Osteocyte (in vitro differentiated cells): ENCODE results near the gene AFAP1. TPM values are rescaled to one million over a fixed set of nuclear protein-coding genes. Genes with fewer than 3 reads are reported as not detected.

Experiments used
- DNase-seq: peaks from one replicate; pipeline ENCODE4 v3.0.0; 2021; ENCODE audit warnings: mixed read lengths; ENCODE audit not compliant: unreplicated experiment; ENCODE audit errors: extremely low spot score
- H3K27ac Mint-ChIP-seq: one replicate; pipeline ENCODE4 v1.8.0; 2021; ENCODE audit warnings: mild to moderate bottlenecking, mixed read lengths; ENCODE audit not compliant: unreplicated experiment
- H3K27me3 Mint-ChIP-seq: one replicate; pipeline ENCODE4 v1.8.0; 2021; ENCODE audit warnings: mixed read lengths; ENCODE audit not compliant: unreplicated experiment
- H3K36me3 Mint-ChIP-seq: one replicate; pipeline ENCODE4 v1.8.0; 2021; ENCODE audit warnings: mixed read lengths; ENCODE audit not compliant: unreplicated experiment
- H3K4me1 Mint-ChIP-seq: one replicate; pipeline ENCODE4 v1.8.0; 2021; ENCODE audit warnings: mixed read lengths; ENCODE audit not compliant: unreplicated experiment
- H3K4me3 Mint-ChIP-seq: one replicate; pipeline ENCODE4 v1.8.0; 2021; ENCODE audit warnings: mild to moderate bottlenecking, moderate library complexity, mixed read lengths; ENCODE audit not compliant: unreplicated experiment
- H3K9me3 Mint-ChIP-seq: one replicate; pipeline ENCODE4 v1.8.0; 2021; ENCODE audit warnings: mixed read lengths; ENCODE audit not compliant: unreplicated experiment
- total RNA-seq: library from RNA; stranded (reverse); gene quantifications from 2 replicates; pipeline ENCODE4 v1.2.1, GENCODE V29; 2021
- TF ChIP-seq, protein P1 (sequence below): fragments of 200-600 bp; sonication (generic); IDR thresholded peaks from 2 replicates; pipeline ENCODE4 v1.5.0; 2021; ENCODE audit warnings: antibody characterized with exemption, mild to moderate bottlenecking, moderate library complexity

Gene AFAP1
- total RNA-seq, 1 donor from 2014 or later: 66.9 TPM

DNA sequence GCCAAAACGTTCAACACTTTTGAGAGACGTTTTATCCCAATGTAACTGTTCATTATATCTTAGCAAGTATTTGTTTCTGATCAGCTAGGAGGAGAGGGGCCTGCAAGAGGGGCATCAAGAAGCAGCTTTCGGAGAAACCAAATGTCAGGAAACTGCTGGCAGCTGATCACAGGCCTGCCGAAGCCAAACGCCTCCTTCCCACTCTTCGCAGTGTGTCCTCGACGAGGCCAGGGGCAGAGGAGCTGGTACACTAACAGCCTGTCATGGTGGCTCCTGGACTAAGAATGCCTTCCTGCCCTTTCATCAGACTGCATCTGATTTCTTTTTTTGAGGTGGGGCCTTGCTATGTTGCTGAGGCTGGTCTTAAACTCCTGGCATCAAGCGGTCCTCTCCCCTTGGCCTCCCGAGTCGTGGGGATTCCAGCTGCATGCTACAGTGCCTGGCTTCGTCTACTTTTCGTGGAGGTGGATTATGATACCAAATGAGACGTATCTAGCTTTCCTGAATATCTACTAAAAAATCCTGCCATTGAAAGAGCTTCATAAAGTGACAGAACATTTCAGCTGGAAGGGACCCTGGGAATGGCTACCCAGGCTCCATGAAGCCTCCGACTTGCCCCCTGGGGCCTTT, 134.8 kb downstream of the AFAP1 start:
- Mint-ChIP-seq H3K27me3 (no peaks in the 10 kb centered on the region), H3K4me1 (peaks cover 59% of the 10 kb centered on the region), H3K9me3 (no peaks in the 10 kb centered on the region), H3K4me3 (no peak overlapping the region), H3K27ac (peak overlapping the region; percentile 97), H3K36me3 (peaks cover 30% of the 10 kb centered on the region)
- TF ChIP-seq, protein P1, sequence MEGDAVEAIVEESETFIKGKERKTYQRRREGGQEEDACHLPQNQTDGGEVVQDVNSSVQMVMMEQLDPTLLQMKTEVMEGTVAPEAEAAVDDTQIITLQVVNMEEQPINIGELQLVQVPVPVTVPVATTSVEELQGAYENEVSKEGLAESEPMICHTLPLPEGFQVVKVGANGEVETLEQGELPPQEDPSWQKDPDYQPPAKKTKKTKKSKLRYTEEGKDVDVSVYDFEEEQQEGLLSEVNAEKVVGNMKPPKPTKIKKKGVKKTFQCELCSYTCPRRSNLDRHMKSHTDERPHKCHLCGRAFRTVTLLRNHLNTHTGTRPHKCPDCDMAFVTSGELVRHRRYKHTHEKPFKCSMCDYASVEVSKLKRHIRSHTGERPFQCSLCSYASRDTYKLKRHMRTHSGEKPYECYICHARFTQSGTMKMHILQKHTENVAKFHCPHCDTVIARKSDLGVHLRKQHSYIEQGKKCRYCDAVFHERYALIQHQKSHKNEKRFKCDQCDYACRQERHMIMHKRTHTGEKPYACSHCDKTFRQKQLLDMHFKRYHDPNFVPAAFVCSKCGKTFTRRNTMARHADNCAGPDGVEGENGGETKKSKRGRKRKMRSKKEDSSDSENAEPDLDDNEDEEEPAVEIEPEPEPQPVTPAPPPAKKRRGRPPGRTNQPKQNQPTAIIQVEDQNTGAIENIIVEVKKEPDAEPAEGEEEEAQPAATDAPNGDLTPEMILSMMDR: no peak
- DNase-seq: no peak

DNA sequence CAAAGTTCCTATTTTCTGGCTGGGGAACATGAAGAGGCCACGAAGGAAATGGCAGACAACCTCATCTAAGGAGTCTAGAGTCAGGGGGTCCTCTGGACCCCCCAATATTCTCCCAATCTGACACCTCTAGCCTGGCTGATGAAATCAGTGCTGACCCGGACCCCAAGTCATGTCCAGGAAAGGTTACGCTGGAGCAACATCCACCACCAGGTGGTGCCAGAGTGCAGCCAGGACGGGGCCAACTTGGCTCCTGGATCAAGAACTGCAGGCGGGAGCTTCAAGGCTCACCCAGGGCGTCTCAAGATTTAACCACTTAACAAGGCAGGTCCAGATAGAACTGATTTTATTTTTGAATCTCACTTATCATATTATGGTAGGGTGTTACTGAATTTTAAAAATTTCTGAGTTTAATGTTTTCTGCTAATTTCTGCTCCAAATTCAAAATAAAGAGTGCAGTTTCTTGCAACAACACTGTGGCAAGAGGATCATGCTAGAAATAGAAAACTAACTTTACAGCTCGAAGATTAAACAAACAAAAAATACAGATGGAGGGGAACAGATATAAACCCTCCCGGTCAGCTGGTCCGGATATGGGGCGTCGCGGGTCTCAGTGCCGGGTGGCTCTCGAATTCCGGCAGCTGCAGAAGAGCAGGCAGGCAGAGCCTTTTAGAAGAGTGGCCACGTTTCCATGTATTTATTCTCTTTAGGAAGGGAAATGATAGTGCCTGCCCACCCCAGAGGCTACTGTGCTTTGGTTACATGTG, 135.5 kb downstream of the AFAP1 start:
- no peaks in the 10 kb centered on the region for H3K9me3 Mint-ChIP-seq
- H3K36me3 Mint-ChIP-seq: peaks cover 29% of the 10 kb centered on the region
- TF ChIP-seq, protein P1: peak; percentile 92
- H3K4me1 Mint-ChIP-seq: peaks cover 57% of the 10 kb centered on the region
- H3K27ac Mint-ChIP-seq: peak overlapping the region; percentile 97
- H3K27me3 Mint-ChIP-seq: no peaks in the 10 kb centered on the region
- H3K4me3 Mint-ChIP-seq: no peak overlapping the region
- peak; percentile 93 for DNase-seq

DNA sequence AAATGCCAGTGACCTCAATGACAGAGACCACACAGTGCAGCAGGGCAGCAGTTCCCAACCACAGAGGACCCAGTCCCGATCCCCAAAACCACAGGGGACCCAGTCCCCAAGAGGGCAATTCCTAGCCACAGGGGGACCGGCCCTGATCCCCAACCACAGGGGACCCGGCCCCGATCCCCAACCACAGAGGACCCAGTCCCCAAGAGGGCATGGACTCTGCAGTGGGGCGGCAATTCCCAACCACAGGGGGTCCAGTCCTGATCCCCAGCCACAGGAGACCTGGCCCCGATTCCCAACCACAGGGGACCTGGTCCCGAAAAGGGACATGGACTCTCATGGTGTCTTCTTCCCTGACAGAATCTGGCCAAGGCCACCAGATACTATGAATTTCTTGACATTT, 136.3 kb downstream of the AFAP1 start:
- H3K9me3 Mint-ChIP-seq: no peaks in the 10 kb centered on the region
- peak overlapping the region; percentile 97 for H3K27ac Mint-ChIP-seq
- H3K27me3 Mint-ChIP-seq: no peaks in the 10 kb centered on the region
- TF ChIP-seq, protein P1: no peak
- no peak overlapping the region for H3K4me3 Mint-ChIP-seq
- H3K4me1 Mint-ChIP-seq: peaks cover 52% of the 10 kb centered on the region
- no peak for DNase-seq
- peaks cover 31% of the 10 kb centered on the region for H3K36me3 Mint-ChIP-seq

DNA sequence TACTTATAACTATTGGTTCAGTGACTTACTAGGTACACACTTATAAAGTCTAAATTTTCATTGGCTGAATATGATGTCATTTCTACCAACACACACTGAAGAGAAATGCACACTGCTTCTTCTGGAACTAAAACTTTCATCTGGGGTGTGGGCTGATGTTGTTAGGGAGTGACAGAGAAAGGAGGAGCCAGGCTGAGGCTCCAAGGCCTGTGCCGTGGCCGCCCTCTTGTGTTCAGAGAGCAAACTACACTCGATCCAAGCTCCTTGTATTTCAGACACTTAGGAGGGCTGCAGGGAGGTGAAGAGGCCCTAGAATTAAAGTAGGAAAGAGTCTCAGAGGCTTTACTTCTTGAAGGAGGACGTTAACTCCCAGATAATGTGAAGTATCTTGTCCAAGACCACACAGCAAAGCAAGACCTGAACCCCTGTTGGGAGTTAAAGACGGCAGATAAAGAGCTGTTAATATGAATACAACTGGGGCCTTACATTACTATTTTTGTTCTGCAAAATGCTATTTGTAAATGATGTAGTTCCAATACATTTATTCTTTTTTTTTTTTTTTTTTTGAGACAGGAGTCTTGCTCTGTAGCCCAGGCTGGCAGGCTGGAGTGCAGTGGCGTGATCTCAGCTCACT, 137.5 kb downstream of the AFAP1 start:
- Mint-ChIP-seq H3K9me3 (no peaks in the 10 kb centered on the region), H3K36me3 (peaks cover 37% of the 10 kb centered on the region), H3K27ac (peak overlapping the region; percentile 75), H3K4me1 (peaks cover 40% of the 10 kb centered on the region), H3K4me3 (no peak overlapping the region), H3K27me3 (no peaks in the 10 kb centered on the region)
- DNase-seq: peak; percentile 92
- TF ChIP-seq, protein P1: peak; percentile 89

DNA sequence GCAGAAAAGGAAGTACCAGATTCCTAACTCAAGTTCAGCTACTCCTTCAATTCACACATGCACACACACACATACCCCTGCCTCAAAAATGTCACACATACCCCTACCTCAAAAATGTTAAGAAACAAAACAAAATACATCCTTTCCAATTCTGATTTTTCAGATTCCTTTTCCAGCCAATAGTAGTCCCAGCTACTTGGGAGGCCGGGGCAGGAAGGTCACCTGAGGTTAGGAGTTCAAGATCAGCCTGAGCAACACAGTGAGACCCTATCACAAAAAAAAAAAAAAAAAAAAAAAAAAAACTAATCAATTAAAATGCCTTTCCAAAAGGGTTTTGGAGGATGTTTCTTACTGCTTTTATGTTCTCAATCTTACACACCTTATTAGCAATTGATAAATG, 138.0 kb downstream of the AFAP1 start:
- Mint-ChIP-seq H3K4me1 (peaks cover 34% of the 10 kb centered on the region), H3K27ac (peak overlapping the region; percentile 75), H3K9me3 (no peaks in the 10 kb centered on the region), H3K4me3 (no peak overlapping the region), H3K36me3 (peaks cover 38% of the 10 kb centered on the region), H3K27me3 (no peaks in the 10 kb centered on the region)
- TF ChIP-seq, protein P1: no peak
- DNase-seq: no peak
